ENCODE measurements around the gene ZRANB2.

DNA sequence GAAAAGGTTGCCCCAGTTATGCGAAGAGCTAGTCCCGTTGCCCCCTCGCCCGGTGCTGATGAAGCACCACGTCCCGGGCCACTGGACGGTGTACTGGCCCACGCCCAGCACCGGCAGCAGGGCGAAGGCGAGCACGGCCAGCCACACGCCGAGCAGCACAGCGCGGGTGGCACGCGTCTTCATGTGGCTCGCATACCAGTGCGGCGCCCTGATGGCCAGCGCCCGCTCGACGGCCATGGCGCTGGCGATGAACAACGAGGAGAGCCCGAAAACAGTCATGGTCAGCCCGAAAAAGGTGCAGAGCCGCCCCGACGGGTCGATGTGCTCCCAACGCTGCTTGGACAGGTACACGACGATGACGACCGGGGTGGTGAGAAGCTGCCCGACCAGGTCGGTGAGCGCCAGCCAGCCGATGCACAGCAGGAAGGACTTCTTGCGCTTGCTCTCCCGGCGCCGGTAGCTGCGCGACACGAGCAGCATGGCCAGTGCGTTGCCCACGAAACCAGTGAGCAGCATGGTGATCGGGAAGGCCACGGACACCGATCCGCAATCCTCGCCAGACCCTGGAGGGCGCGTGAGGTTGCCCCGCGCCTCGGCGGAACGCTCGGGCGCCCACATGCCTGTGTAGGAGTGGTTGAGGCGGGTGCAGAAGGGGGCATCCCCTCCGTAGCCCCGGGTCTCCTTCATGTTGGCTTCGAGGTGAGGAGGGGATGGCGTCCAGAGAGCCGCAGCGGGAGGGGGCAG is 33.8 kb downstream of the ZRANB2 start:
- TF ChIP-seq BHLHE40 (IDR thresholded peaks at IDR 0.05; ENCODE audit: borderline replicate concordance) = no peak
- no peak for TF ChIP-seq LEF1 (IDR thresholded peaks at IDR 0.05; ENCODE audit: borderline replicate concordance)
- no peak for TF ChIP-seq ZNF384 (IDR thresholded peaks at IDR 0.05)
- no peak for TF ChIP-seq FOXK2 (IDR thresholded peaks at IDR 0.05)
- no peak for TF ChIP-seq FOXM1 (IDR thresholded peaks at IDR 0.05; ENCODE audit: borderline replicate concordance)
- TF ChIP-seq FOXA1 (IDR thresholded peaks at IDR 0.05) = no peak
